Measurements from ENCODE around the gene CARD11.

DNA sequence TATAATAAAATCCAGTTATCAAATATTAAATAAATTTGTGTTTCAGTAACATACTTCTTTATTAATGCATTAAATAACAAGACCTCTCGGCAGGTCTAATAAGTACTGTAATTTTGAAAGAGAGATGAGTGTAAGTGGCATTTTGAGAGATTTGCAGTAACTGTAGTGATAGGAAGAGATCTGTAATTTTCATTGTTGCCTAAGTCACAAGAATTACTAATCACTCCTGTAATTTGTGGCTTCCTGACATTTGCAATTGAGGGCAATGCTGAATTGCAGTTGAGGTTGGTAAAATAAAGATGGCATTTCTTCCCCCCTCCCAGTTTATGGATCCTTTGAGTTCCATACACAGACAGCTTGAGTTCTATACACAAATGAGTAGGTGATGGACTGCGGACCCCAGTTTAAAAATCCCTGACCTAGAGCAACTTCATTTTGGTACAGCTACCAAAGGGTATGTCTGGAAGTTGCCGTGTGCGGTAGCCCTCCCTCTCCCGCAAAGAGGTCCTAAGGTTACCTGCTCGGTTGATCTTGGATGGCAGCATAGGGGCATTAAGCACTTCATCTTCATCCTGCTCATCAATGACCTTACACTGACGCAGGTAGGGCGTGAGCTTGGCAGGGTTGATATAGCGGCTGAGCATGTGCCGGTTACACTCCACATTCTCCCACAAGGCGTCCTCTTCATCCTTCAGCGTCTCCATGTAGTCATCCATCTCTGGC is 96.4 kb downstream of the CARD11 start:
- TF ChIP-seq, protein P1, sequence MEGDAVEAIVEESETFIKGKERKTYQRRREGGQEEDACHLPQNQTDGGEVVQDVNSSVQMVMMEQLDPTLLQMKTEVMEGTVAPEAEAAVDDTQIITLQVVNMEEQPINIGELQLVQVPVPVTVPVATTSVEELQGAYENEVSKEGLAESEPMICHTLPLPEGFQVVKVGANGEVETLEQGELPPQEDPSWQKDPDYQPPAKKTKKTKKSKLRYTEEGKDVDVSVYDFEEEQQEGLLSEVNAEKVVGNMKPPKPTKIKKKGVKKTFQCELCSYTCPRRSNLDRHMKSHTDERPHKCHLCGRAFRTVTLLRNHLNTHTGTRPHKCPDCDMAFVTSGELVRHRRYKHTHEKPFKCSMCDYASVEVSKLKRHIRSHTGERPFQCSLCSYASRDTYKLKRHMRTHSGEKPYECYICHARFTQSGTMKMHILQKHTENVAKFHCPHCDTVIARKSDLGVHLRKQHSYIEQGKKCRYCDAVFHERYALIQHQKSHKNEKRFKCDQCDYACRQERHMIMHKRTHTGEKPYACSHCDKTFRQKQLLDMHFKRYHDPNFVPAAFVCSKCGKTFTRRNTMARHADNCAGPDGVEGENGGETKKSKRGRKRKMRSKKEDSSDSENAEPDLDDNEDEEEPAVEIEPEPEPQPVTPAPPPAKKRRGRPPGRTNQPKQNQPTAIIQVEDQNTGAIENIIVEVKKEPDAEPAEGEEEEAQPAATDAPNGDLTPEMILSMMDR (IDR thresholded peaks at IDR 0.05): no peak
- TF ChIP-seq POLR2A (IDR thresholded peaks at IDR 0.05): no peak

Data from right lobe of liver (tissue), 4 donors.